ENCODE results near the gene DFFA.
"Not testable (repeated sequence)": the region's sequence is repeated elsewhere in the genome, so short reads cannot be mapped to it uniquely, and the experiment has no call there.

Gene DFFA

GRCh38 chr1:10510520-10511493 lies 38.5 kb upstream of the DFFA start:
- no peak overlapping the region for H3K4me3 ChIP-seq (ENCODE audit: low read depth, low read length)
- peak; percentile 79 for DNase-seq (ENCODE audit: low read depth)
- TF ChIP-seq CTCF (conservative IDR thresholded peaks at IDR 0.05; ENCODE audit: low read depth, low read length) = no peak

DNA sequence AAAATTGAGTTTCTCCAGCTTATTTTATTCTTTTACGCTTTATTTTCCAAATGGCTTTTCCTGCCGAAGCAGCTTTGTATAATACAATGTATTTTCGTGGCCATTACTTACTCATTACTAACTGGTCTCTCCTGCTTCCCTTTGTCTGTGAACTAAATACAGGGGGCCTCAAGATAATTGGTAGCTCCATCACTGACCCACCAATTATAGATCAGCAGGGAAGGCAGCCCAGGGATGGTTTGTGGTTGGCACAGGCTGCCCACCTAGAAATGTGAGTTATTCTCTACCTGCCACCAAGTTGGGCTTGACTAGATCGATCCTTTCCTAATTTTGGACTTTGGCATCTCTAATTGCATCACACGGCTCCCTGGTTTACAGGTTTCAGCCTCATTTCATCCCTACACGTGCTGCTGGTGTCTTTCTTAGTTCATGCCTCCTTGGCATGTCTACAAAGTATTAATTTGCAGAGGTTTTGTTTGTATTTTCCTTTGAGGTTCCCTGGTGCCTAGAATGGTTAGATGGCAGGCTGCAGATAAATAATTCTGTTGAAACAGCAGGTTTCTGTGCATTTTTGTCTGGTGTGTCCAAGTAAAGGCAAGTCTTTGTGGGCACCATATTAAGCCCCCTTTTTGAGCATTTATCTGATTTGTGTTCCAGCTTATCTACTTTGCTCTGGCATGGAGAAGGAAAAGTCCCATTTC lies 37.6 kb upstream of the DFFA start:
- TF ChIP-seq CTCF (conservative IDR thresholded peaks at IDR 0.05; ENCODE audit: low read depth, low read length) = no peak
- no peak overlapping the region for H3K4me3 ChIP-seq (ENCODE audit: low read depth, low read length)
- DNase-seq (ENCODE audit: low read depth) = no peak

DNA sequence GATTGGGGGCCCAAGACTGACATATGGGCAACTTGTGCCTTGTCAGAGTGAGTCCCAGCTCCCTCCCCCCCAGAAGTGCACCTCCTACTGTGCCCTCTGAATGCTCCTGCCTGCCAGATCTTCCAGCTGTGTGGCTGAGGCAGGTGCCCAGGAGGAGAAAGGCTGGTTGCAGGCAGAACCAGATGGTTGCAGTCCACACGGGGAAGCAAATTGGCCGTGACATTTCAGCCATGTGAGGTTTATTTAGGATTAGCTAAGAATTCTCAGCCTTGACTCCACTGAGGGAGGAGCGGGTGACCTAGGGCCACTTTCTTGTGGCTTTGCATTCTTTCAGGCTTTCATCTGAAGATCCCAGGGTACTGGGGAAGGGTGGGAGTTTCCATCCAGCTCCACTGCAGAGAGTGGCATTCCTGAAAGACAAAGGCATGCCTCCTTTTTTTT lies 36.2 kb upstream of the DFFA start:
- peak; percentile 24 for DNase-seq (ENCODE audit: low read depth)
- no peak for TF ChIP-seq CTCF (conservative IDR thresholded peaks at IDR 0.05; ENCODE audit: low read depth, low read length)
- H3K4me3 ChIP-seq (ENCODE audit: low read depth, low read length) = no peak overlapping the region

- peak; percentile 95 for DNase-seq (ENCODE audit: low read depth)
- no peak overlapping the region for H3K4me3 ChIP-seq (ENCODE audit: low read depth, low read length)
- peak; percentile 97 for TF ChIP-seq CTCF (conservative IDR thresholded peaks at IDR 0.05; ENCODE audit: low read depth, low read length)
Measured at GRCh38 chr1:10507111-10507879, 35.0 kb upstream of the DFFA start.

- no peak for TF ChIP-seq CTCF (conservative IDR thresholded peaks at IDR 0.05; ENCODE audit: low read depth, low read length)
- no peak for DNase-seq (ENCODE audit: low read depth)
- no peak overlapping the region for H3K4me3 ChIP-seq (ENCODE audit: low read depth, low read length)
Measured at GRCh38 chr1:10506677-10507047, 34.3 kb upstream of the DFFA start.

- DNase-seq (ENCODE audit: low read depth); H3K4me3 ChIP-seq (ENCODE audit: low read depth, low read length): not testable (repeated sequence)
Measured at GRCh38 chr1:10506046-10506676, 33.8 kb upstream of the DFFA start.
